OCI-LY3 (cell line): ENCODE measurements around the gene LAMTOR1.

Experiments used
- H2AFZ ChIP-seq: fragments of 200-600, 300-600 bp; shearing (Covaris generic); 2 replicates; pipeline ENCODE4 v1.6.0; 2014; ENCODE audit warnings: antibody characterized with exemption, low read depth, low read length
- H3K27ac ChIP-seq: fragments of 200-600, 300-600 bp; sonication (generic); 2 replicates; pipeline ENCODE4 v1.5.1; 2014; ENCODE audit warnings: mild to moderate bottlenecking, low read length, moderate library complexity, mixed read lengths
- H3K27me3 ChIP-seq: fragments of 200-600, 300-600 bp; sonication (generic); 2 replicates; pipeline ENCODE4 v1.6.1; 2014; ENCODE audit warnings: low read depth, low read length, mixed read lengths
- H3K36me3 ChIP-seq: fragments of 200-600, 300-600 bp; sonication (generic); replicated peaks from 2 replicates; pipeline ENCODE3; 2014; ENCODE audit warnings: low read depth, low read length, mixed read lengths
- H3K4me1 ChIP-seq: fragments of 300-600, 200-600 bp; sonication (generic); 2 replicates; pipeline ENCODE4 v1.6.1; 2014; ENCODE audit warnings: low read length, mixed read lengths
- H3K4me2 ChIP-seq: fragments of 200-600, 300-600 bp; sonication (generic); 2 replicates; pipeline ENCODE4 v1.6.1; 2014; ENCODE audit warnings: low read length, mixed read lengths
- H3K4me3 ChIP-seq: fragments of 300-600, 200-600 bp; sonication (generic); 2 replicates; pipeline ENCODE4 v1.5.1; 2014; ENCODE audit warnings: antibody characterized with exemption, mild to moderate bottlenecking, low read length, moderate library complexity
- H3K79me2 ChIP-seq: fragments of 300-600, 200-600 bp; shearing (Covaris generic); 2 replicates; pipeline ENCODE4 v1.6.1; 2014; ENCODE audit warnings: mild to moderate bottlenecking, low read length, mixed read lengths
- H3K9ac ChIP-seq: fragments of 300-600, 200-600 bp; shearing (Covaris generic); 2 replicates; pipeline ENCODE4 v1.6.0; 2014; ENCODE audit warnings: mild to moderate bottlenecking, low read length, moderate library complexity
- H3K9me3 ChIP-seq: fragments of 200-600, 300-600 bp; shearing (Covaris generic); 2 replicates; pipeline ENCODE4 v1.6.1; 2014; ENCODE audit warnings: low read length, mixed read lengths; ENCODE audit not compliant: insufficient read depth
- H4K20me1 ChIP-seq: fragments of 200-600, 300-600 bp; sonication (generic); 2 replicates; pipeline ENCODE4 v1.6.1; 2016; ENCODE audit warnings: low read length, mixed read lengths; ENCODE audit not compliant: insufficient read depth
- CTCF ChIP-seq: fragments of 200-600, 300-600 bp; sonication (generic); IDR thresholded peaks from 2 replicates; pipeline ENCODE4 v1.5.1; 2014; ENCODE audit warnings: antibody characterized with exemption, low read length, low read depth
- EZH2phosphoT487 ChIP-seq: fragments of 200-600 bp; shearing (Covaris generic); IDR thresholded peaks from 2 replicates; pipeline ENCODE4 v1.6.1; 2018; ENCODE audit warnings: antibody characterized with exemption, mixed run types, low read depth

The LAMTOR1 gene

GRCh38 chr11:72069787-72070251 is 33.3 kb downstream of the LAMTOR1 start:
- no peak overlapping the region for H3K9ac ChIP-seq
- peaks cover 14% of the 10 kb centered on the region for H3K4me1 ChIP-seq
- TF ChIP-seq EZH2phosphoT487 (no peak), CTCF (no peak)
- no peaks in the 10 kb centered on the region for H3K27me3 ChIP-seq
- peak overlapping the region; percentile 3; the same call in 1 of the 2 replicates for H3K4me2 ChIP-seq
- H3K36me3 ChIP-seq = peaks cover 13% of the 10 kb centered on the region
- H3K79me2 ChIP-seq = peaks cover 61% of the 10 kb centered on the region
- H3K27ac ChIP-seq = no peak overlapping the region
- H4K20me1 ChIP-seq = peaks cover 39% of the 10 kb centered on the region
- H2AFZ ChIP-seq = no peak overlapping the region
- no peak overlapping the region for H3K4me3 ChIP-seq
- H3K9me3 ChIP-seq = no peaks in the 10 kb centered on the region

DNA sequence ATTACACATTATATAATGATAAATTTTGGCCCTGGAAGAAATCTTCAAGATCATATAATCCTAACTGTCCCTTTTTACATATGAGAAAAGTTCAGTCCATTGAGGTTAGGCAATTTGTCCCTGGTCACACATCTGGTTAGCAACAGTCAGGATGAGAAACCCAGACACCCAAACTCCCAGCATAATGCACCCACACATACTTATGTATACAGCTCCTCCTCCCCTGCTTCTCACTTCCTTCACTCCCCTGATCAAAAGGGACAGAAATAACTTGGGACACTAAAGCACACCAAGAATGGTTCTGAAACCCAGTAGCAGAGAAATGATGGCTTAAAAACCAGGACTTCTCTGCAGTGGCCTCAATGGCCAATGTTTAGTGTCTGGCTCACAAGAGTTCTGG is 33.9 kb downstream of the LAMTOR1 start:
- no peaks in the 10 kb centered on the region for H3K9me3 ChIP-seq
- no peaks in the 10 kb centered on the region for H3K27me3 ChIP-seq
- no peak overlapping the region for H3K9ac ChIP-seq
- no peak overlapping the region for H2AFZ ChIP-seq
- H4K20me1 ChIP-seq = peaks cover 39% of the 10 kb centered on the region
- H3K4me3 ChIP-seq = no peak overlapping the region
- no peak overlapping the region for H3K27ac ChIP-seq
- no peak for TF ChIP-seq EZH2phosphoT487
- no peak for TF ChIP-seq CTCF
- H3K36me3 ChIP-seq = peaks cover 13% of the 10 kb centered on the region
- H3K4me2 ChIP-seq = peak overlapping the region; percentile 3
- peaks cover 56% of the 10 kb centered on the region for H3K79me2 ChIP-seq
- peaks cover 14% of the 10 kb centered on the region for H3K4me1 ChIP-seq

- TF ChIP-seq EZH2phosphoT487 = no peak
- TF ChIP-seq CTCF = no peak
- H3K36me3 ChIP-seq = peaks cover 15% of the 10 kb centered on the region
- H3K4me1 ChIP-seq = peaks cover 14% of the 10 kb centered on the region
- no peaks in the 10 kb centered on the region for H3K9me3 ChIP-seq
- no peak overlapping the region for H3K4me2 ChIP-seq
- H3K4me3 ChIP-seq = no peak overlapping the region
- H3K27ac ChIP-seq = no peak overlapping the region
- no peak overlapping the region for H2AFZ ChIP-seq
- no peaks in the 10 kb centered on the region for H3K27me3 ChIP-seq
- peaks cover 39% of the 10 kb centered on the region for H4K20me1 ChIP-seq
- H3K9ac ChIP-seq = no peak overlapping the region
- peaks cover 43% of the 10 kb centered on the region for H3K79me2 ChIP-seq
Measured at GRCh38 chr11:72067676-72068075, 35.4 kb downstream of the LAMTOR1 start.

GRCh38 chr11:72067266-72067665 is 35.8 kb downstream of the LAMTOR1 start:
- no peak overlapping the region for H3K4me3 ChIP-seq
- no peak overlapping the region for H2AFZ ChIP-seq
- no peaks in the 10 kb centered on the region for H3K27me3 ChIP-seq
- TF ChIP-seq EZH2phosphoT487 = no peak
- TF ChIP-seq CTCF = no peak
- peaks cover 14% of the 10 kb centered on the region for H3K4me1 ChIP-seq
- H3K79me2 ChIP-seq = peaks cover 39% of the 10 kb centered on the region
- peaks cover 36% of the 10 kb centered on the region for H4K20me1 ChIP-seq
- H3K4me2 ChIP-seq = no peak overlapping the region
- peaks cover 15% of the 10 kb centered on the region for H3K36me3 ChIP-seq
- H3K9me3 ChIP-seq = no peaks in the 10 kb centered on the region
- no peak overlapping the region for H3K27ac ChIP-seq
- no peak overlapping the region for H3K9ac ChIP-seq
